SK-N-SH treated with all-trans-retinoic acid at 6 μM for 48 hours (cell line): ENCODE results near the gene MLLT11.

Experiments
- ARNTL ChIP-seq: fragments of 450-650 bp; formaldehyde crosslinking; IDR thresholded peaks from 2 replicates; pipeline ENCODE4 v1.5.0; 2020; ENCODE audit warnings: low read depth, mild to moderate bottlenecking, moderate library complexity, borderline replicate concordance
- CREB5 ChIP-seq: fragments of 250-450 bp; sonication (Bioruptor Pico); IDR thresholded peaks from 2 replicates; pipeline ENCODE4 v1.5.1; 2020; ENCODE audit warnings: low read depth, mild to moderate bottlenecking, moderate library complexity
- GLIS3 ChIP-seq: fragments of 250-450 bp; sonication (Bioruptor Pico); IDR thresholded peaks from 2 replicates; pipeline ENCODE4 v1.5.0; 2020; ENCODE audit warnings: mild to moderate bottlenecking, moderate library complexity
- PPARA ChIP-seq: fragments of 250-450 bp; sonication (Bioruptor Pico); IDR thresholded peaks from 2 replicates; pipeline ENCODE4 v1.5.0; 2020; ENCODE audit warnings: mild to moderate bottlenecking, borderline replicate concordance
- RARB ChIP-seq: fragments of 250-450 bp; sonication (Bioruptor Pico); IDR thresholded peaks from 2 replicates; pipeline ENCODE4 v1.8.0; 2021; ENCODE audit warnings: mild to moderate bottlenecking, moderate library complexity
- SNAI2 ChIP-seq: fragments of 250-450 bp; sonication (Bioruptor Pico); IDR thresholded peaks from 2 replicates; pipeline ENCODE4 v1.5.0; 2020; ENCODE audit warnings: mild to moderate bottlenecking, moderate library complexity
- TOX ChIP-seq: fragments of 250-450 bp; sonication (Bioruptor Pico); IDR thresholded peaks from 2 replicates; pipeline ENCODE4 v1.8.0; 2021; ENCODE audit warnings: mild to moderate bottlenecking, moderate library complexity, borderline replicate concordance
- ZFP3 ChIP-seq: fragments of 250-450 bp; sonication (Bioruptor Pico); IDR thresholded peaks from 2 replicates; pipeline ENCODE4 v1.5.0; 2020; ENCODE audit warnings: mild to moderate bottlenecking, moderate library complexity
- ZNF70 ChIP-seq: fragments of 450-650 bp; formaldehyde crosslinking; IDR thresholded peaks from 2 replicates; pipeline ENCODE4 v1.5.0; 2020; ENCODE audit warnings: mild to moderate bottlenecking, moderate library complexity

GRCh38 chr1:151061704-151062103 lies 1.5 kb downstream of the MLLT11 start:
- TF ChIP-seq ARNTL (CRISPR knock-in tag) (no peak), ZNF70 (CRISPR knock-in tag) (no peak), GLIS3 (CRISPR knock-in tag) (no peak), CREB5 (CRISPR knock-in tag) (no peak), ZFP3 (no peak), TOX (no peak), PPARA (CRISPR knock-in tag) (no peak), SNAI2 (CRISPR knock-in tag) (no peak), RARB (CRISPR knock-in tag) (no peak)
